PFSK-1 (cell line): ENCODE results near the gene ABCB1.

ENCODE experiments used
- FOXP2 ChIP-seq: optimal IDR thresholded peaks from 2 replicates; pipeline ENCODE3; 2011; ENCODE audit warnings: borderline replicate concordance, control low read depth, inconsistent platforms; ENCODE audit not compliant: insufficient read depth; ENCODE audit errors: extremely low read length, extremely low read depth
- POLR2AphosphoS5 ChIP-seq: IDR thresholded peaks from 2 replicates; pipeline ENCODE4 v1.6.1; 2012; ENCODE audit warnings: low read depth, mild to moderate bottlenecking, control low read depth, low read length, moderate library complexity
- SIN3A ChIP-seq: IDR thresholded peaks from 2 replicates; pipeline ENCODE4 v1.6.1; 2012; ENCODE audit warnings: mild to moderate bottlenecking, low read length, moderate library complexity, borderline replicate concordance; ENCODE audit not compliant: insufficient read depth
- TAF1 ChIP-seq: IDR thresholded peaks from 2 replicates; pipeline ENCODE4 v1.6.1; 2012; ENCODE audit warnings: low read length, control low read depth, borderline replicate concordance; ENCODE audit not compliant: insufficient read depth
- TF ChIP-seq, protein P1 (sequence below), 2 experiments: IDR thresholded peaks; 2 replicates each; pipeline versions ENCODE4 v1.6.1 to v1.8.0; 2011 to 2012; ENCODE audit warnings: low read depth in 2 of 2, low read length in 2 of 2, control low read depth in 1 of 2, inconsistent platforms in 1 of 2, mild to moderate bottlenecking in 1 of 2, moderate library complexity in 1 of 2; ENCODE audit not compliant: insufficient read depth in 1 of 2

The ABCB1 gene

DNA sequence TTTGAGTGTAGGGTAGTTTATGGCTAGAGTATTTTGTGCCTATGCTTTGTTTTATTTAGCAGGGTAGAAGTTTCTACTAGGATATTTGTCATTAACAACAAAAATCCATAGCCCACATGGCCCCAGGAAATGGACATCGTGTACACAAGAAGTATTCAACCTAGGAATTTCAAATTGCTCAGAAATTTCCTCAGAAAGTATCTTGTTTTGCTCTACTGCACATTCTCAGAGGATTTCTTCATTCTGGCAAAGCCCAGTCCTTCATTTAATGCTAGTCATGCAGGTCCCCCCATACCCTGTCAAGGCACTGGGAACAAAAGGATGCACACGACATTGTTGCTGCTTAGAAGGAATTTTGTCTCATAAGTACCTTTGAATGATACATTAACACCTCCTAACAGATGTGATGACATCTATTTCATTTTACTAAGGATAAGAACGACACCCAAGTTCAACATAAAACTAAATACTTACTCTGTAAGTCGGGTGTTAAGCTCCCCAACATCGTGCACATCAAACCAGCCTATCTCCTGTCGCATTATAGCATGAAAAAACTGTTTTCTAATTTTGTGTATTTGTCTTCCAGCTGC lies 34.3 kb downstream of the ABCB1 start:
- TF ChIP-seq POLR2AphosphoS5 (no peak), SIN3A (no peak), FOXP2 (no peak), TAF1 (no peak)
- TF ChIP-seq, protein P1, sequence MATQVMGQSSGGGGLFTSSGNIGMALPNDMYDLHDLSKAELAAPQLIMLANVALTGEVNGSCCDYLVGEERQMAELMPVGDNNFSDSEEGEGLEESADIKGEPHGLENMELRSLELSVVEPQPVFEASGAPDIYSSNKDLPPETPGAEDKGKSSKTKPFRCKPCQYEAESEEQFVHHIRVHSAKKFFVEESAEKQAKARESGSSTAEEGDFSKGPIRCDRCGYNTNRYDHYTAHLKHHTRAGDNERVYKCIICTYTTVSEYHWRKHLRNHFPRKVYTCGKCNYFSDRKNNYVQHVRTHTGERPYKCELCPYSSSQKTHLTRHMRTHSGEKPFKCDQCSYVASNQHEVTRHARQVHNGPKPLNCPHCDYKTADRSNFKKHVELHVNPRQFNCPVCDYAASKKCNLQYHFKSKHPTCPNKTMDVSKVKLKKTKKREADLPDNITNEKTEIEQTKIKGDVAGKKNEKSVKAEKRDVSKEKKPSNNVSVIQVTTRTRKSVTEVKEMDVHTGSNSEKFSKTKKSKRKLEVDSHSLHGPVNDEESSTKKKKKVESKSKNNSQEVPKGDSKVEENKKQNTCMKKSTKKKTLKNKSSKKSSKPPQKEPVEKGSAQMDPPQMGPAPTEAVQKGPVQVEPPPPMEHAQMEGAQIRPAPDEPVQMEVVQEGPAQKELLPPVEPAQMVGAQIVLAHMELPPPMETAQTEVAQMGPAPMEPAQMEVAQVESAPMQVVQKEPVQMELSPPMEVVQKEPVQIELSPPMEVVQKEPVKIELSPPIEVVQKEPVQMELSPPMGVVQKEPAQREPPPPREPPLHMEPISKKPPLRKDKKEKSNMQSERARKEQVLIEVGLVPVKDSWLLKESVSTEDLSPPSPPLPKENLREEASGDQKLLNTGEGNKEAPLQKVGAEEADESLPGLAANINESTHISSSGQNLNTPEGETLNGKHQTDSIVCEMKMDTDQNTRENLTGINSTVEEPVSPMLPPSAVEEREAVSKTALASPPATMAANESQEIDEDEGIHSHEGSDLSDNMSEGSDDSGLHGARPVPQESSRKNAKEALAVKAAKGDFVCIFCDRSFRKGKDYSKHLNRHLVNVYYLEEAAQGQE (IDR thresholded peaks at IDR 0.05; ENCODE audit: insufficient read depth in 1 of 2, low read depth in 2 of 2, low read length in 2 of 2): no peak

DNA sequence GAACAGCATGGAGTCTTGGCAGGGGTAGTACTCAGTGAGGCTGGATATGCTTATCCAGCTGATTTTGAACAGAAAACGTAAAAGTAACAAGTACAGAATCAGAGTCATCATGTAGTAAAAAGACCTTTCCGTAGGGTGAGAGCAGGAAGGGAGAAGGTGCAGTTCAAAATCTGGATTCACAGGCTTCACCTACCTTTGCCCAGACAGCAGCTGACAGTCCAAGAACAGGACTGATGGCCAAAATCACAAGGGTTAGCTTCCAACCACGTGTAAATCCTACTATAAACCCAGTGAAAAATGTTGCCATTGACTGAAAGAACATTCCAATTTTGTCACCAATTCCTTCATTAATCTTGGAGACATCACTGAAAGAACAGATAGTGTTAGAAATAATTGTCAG lies 34.8 kb downstream of the ABCB1 start:
- TF ChIP-seq SIN3A (no peak), FOXP2 (no peak), TAF1 (no peak), POLR2AphosphoS5 (no peak)

DNA sequence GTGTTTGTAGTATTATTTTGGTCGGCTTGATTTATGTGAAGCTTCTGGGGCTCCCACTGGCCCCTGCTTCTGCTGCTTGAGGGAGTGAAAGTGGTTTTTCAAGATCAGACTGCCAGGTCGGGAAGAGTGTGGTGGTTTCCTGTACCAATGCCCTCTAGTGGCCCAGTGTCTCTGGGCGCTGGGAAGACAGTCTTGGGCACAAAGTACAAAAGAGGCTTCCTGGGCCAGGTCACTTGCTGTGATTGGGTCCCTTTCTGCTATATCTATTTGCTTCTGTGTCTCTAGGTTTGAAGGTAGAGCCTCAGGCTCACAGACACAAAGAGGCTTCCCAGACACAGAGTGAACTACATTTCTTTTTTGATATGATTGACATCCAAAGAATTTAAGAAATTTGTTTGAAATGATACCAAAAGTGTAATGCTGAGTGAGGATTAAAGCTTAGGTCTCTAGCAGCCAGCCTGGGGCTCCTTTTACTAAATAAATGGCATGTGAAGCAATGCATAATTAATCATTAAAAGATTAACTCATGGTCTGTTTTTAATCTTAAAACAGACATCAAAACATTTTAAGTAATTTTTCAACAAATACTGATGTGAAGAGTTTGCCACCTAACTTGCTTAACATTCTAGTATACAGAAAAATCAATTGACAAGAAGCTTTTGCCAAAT lies 36.3 kb downstream of the ABCB1 start:
- no peak for TF ChIP-seq SIN3A
- TF ChIP-seq, protein P1 (IDR thresholded peaks at IDR 0.05; ENCODE audit: insufficient read depth in 1 of 2, low read depth in 2 of 2, low read length in 2 of 2): no peak
- TF ChIP-seq FOXP2: no peak
- TF ChIP-seq POLR2AphosphoS5: no peak
- no peak for TF ChIP-seq TAF1

DNA sequence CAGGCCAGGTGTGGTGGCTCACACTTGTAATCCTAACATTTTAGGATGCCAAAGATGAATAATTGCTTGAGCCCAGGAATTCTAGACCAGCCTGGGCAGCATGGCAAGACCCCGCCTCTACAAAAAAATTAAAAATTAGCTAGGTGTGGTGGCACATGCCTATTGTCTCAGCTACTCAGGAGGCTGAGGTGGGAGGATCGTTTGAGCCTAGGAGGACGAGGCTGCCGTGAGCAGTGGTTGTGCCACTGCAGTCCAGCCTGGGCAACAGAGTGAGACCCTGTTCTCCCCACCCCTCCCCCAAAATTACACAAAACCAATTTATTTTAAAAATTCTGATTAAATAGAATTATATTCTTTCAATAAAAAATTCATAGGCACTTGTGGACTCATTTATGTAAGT lies 39.0 kb downstream of the ABCB1 start:
- TF ChIP-seq POLR2AphosphoS5 (no peak), FOXP2 (no peak), TAF1 (no peak), SIN3A (no peak)
- TF ChIP-seq, protein P1 (IDR thresholded peaks at IDR 0.05; ENCODE audit: insufficient read depth in 1 of 2, low read depth in 2 of 2, low read length in 2 of 2): no peak

DNA sequence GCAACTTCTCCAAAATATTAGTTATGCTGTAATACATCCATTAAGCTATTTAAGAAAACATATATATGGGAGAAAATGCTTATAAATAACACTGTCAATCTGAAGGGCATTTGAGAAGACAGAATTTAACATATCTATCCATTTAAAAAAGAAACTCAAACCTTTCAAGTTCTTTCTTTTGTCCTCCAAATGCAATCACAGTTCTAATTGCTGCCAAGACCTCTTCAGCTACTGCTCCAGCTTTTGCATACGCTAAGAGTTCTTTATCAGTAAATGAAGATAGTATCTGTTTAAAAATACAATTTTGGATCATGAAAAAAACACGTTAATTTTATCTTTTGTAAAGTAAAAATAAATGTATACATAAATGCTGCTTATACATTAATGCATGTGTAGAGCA lies 39.6 kb downstream of the ABCB1 start:
- TF ChIP-seq, protein P1 (IDR thresholded peaks at IDR 0.05; ENCODE audit: insufficient read depth in 1 of 2, low read depth in 2 of 2, low read length in 2 of 2): no peak
- TF ChIP-seq SIN3A (no peak), FOXP2 (no peak), POLR2AphosphoS5 (no peak), TAF1 (no peak)
